GM12874 (cell line): ENCODE results near the gene MAML2.

ENCODE experiments used
- CTCF ChIP-seq: IDR thresholded peaks from 2 replicates; pipeline ENCODE4 v1.5.1; 2011; ENCODE audit warnings: low read depth, mild to moderate bottlenecking, control low read depth, low read length, moderate library complexity; ENCODE audit not compliant: insufficient read depth

Gene MAML2

GRCh38 chr11:96065379-96065778 lies 277.6 kb downstream of the MAML2 start:
- TF ChIP-seq CTCF = no peak

GRCh38 chr11:96063886-96064285 lies 279.1 kb downstream of the MAML2 start:
- no peak for TF ChIP-seq CTCF

GRCh38 chr11:96063053-96063452 lies 279.9 kb downstream of the MAML2 start:
- TF ChIP-seq CTCF = no peak

GRCh38 chr11:96062134-96062533 lies 280.9 kb downstream of the MAML2 start:
- no peak for TF ChIP-seq CTCF

GRCh38 chr11:96061730-96062129 lies 281.3 kb downstream of the MAML2 start:
- TF ChIP-seq CTCF = no peak

- TF ChIP-seq CTCF = no peak
Measured at GRCh38 chr11:96061069-96061468, 281.9 kb downstream of the MAML2 start.

GRCh38 chr11:96057502-96057901 lies 285.5 kb downstream of the MAML2 start:
- no peak for TF ChIP-seq CTCF

GRCh38 chr11:96056576-96056975 lies 286.4 kb downstream of the MAML2 start:
- TF ChIP-seq CTCF = no peak
